OCI-LY1 (cell line): ENCODE data around the gene COPS4.

Experiments
- CTCF ChIP-seq: fragments of 200-600 bp; sonication (generic), shearing (Covaris generic); IDR thresholded peaks from 2 replicates; pipeline ENCODE4 v1.5.1; 2017; ENCODE audit warnings: mild to moderate bottlenecking, antibody characterized with exemption, low read length, moderate library complexity, mixed read lengths
- EZH2 ChIP-seq: fragments of 200-600 bp; sonication (generic), shearing (Covaris generic); IDR thresholded peaks from 2 replicates; pipeline ENCODE4 v1.8.0; 2017; ENCODE audit warnings: borderline replicate concordance, mixed run types, mild to moderate bottlenecking, antibody characterized with exemption, low read length, moderate library complexity, mixed read lengths

DNA sequence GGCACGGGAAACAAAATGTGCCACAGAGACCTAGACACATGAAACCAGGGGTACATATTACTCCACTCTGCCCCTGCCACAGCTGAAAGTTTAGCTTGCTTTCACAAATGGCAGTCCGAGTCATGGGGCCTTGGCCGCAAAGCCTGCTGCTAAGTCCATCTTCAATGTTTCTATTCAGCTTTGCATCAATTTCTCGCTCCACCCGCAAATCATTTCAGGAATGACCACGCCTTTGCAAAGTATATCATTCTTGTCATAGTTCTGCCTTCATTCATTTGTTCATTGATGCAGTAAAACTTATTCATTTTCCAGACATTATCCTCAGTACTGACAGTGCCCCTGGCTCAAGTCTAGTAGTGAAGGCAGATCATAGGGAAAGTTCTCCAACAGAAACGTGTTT is 70.0 kb downstream of the COPS4 start:
- TF ChIP-seq CTCF: no peak
- TF ChIP-seq EZH2: no peak
